Measurements from ENCODE around the gene AP3D1.

The AP3D1 gene

GRCh38 chr19:2122982-2123381 is 28.4 kb downstream of the AP3D1 start:
- Histone ChIP-seq H3K4me1 (ENCODE audit: insufficient read depth, poor library complexity, severe bottlenecking) (no peaks in the 10 kb centered on the region), H3K4me3 (ENCODE audit: severe bottlenecking) (no peak overlapping the region), H3K36me3 (ENCODE audit: low read depth) (peaks cover 78% of the 10 kb centered on the region), H3K9me3 (ENCODE audit: severe bottlenecking) (no peaks in the 10 kb centered on the region), H3K27me3 (ENCODE audit: insufficient read depth, poor library complexity, severe bottlenecking) (no peaks in the 10 kb centered on the region), H3K27ac (ENCODE audit: poor library complexity, severe bottlenecking) (no peak overlapping the region)
- no peak for TF ChIP-seq CTCF (IDR thresholded peaks at IDR 0.05; ENCODE audit: poor library complexity, severe bottlenecking)
- DNase-seq (ENCODE audit: low spot score) (no peak), ATAC-seq (ENCODE audit: low read depth) (no peak)

- no peaks in the 10 kb centered on the region for H3K4me1 ChIP-seq (ENCODE audit: insufficient read depth, poor library complexity, severe bottlenecking)
- no peak for TF ChIP-seq CTCF (IDR thresholded peaks at IDR 0.05; ENCODE audit: poor library complexity, severe bottlenecking)
- no peaks in the 10 kb centered on the region for H3K27me3 ChIP-seq (ENCODE audit: insufficient read depth, poor library complexity, severe bottlenecking)
- no peak for ATAC-seq (ENCODE audit: low read depth)
- no peak overlapping the region for H3K27ac ChIP-seq (ENCODE audit: poor library complexity, severe bottlenecking)
- H3K4me3 ChIP-seq (ENCODE audit: severe bottlenecking): no peak overlapping the region
- peaks cover 79% of the 10 kb centered on the region for H3K36me3 ChIP-seq (ENCODE audit: low read depth)
- no peaks in the 10 kb centered on the region for H3K9me3 ChIP-seq (ENCODE audit: severe bottlenecking)
- DNase-seq (ENCODE audit: low spot score): no peak
Measured at GRCh38 chr19:2122251-2122650, 29.1 kb downstream of the AP3D1 start.

- H3K4me1 ChIP-seq (ENCODE audit: insufficient read depth, poor library complexity, severe bottlenecking): no peaks in the 10 kb centered on the region
- ATAC-seq (ENCODE audit: low read depth) (no peak), DNase-seq (ENCODE audit: low spot score) (no peak)
- no peak for TF ChIP-seq CTCF (IDR thresholded peaks at IDR 0.05; ENCODE audit: poor library complexity, severe bottlenecking)
- no peaks in the 10 kb centered on the region for H3K27me3 ChIP-seq (ENCODE audit: insufficient read depth, poor library complexity, severe bottlenecking)
- no peaks in the 10 kb centered on the region for H3K9me3 ChIP-seq (ENCODE audit: severe bottlenecking)
- H3K27ac ChIP-seq (ENCODE audit: poor library complexity, severe bottlenecking): no peak overlapping the region
- H3K4me3 ChIP-seq (ENCODE audit: severe bottlenecking): no peak overlapping the region
- peaks cover 81% of the 10 kb centered on the region for H3K36me3 ChIP-seq (ENCODE audit: low read depth)
Measured at GRCh38 chr19:2121416-2122051, 29.8 kb downstream of the AP3D1 start.

DNA sequence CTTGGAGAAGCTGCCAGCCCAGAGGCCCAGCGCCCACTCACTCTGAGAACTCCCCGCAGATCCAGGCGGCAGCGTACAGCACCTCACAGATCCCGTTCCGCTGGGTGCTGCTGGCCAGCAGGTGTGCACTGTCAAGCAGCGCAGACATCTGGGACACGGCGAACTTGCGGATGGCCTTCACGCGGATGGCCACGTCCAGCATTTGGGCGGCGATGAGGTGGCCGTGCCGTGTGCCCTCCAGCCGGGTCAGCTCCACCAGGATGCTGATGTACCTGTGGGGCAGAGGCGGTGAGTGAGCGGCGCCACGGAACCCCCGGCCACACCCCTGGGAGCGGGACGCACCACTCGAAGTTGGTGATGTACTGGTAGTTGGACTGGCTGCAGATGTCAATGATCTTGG is 30.5 kb downstream of the AP3D1 start:
- TF ChIP-seq CTCF (IDR thresholded peaks at IDR 0.05; ENCODE audit: poor library complexity, severe bottlenecking): no peak
- peaks cover 81% of the 10 kb centered on the region for H3K36me3 ChIP-seq (ENCODE audit: low read depth)
- H3K9me3 ChIP-seq (ENCODE audit: severe bottlenecking): no peaks in the 10 kb centered on the region
- no peaks in the 10 kb centered on the region for H3K27me3 ChIP-seq (ENCODE audit: insufficient read depth, poor library complexity, severe bottlenecking)
- no peaks in the 10 kb centered on the region for H3K4me1 ChIP-seq (ENCODE audit: insufficient read depth, poor library complexity, severe bottlenecking)
- H3K4me3 ChIP-seq (ENCODE audit: severe bottlenecking): no peak overlapping the region
- DNase-seq (ENCODE audit: low spot score): no peak
- H3K27ac ChIP-seq (ENCODE audit: poor library complexity, severe bottlenecking): no peak overlapping the region
- ATAC-seq (ENCODE audit: low read depth): no peak

GRCh38 chr19:2119921-2120785 is 31.2 kb downstream of the AP3D1 start:
- no peak for TF ChIP-seq CTCF (IDR thresholded peaks at IDR 0.05; ENCODE audit: poor library complexity, severe bottlenecking)
- Histone ChIP-seq H3K4me1 (ENCODE audit: insufficient read depth, poor library complexity, severe bottlenecking) (no peaks in the 10 kb centered on the region), H3K27ac (ENCODE audit: poor library complexity, severe bottlenecking) (no peak overlapping the region), H3K4me3 (ENCODE audit: severe bottlenecking) (no peak overlapping the region), H3K36me3 (ENCODE audit: low read depth) (peaks cover 81% of the 10 kb centered on the region), H3K27me3 (ENCODE audit: insufficient read depth, poor library complexity, severe bottlenecking) (no peaks in the 10 kb centered on the region), H3K9me3 (ENCODE audit: severe bottlenecking) (no peaks in the 10 kb centered on the region)
- no peak for DNase-seq (ENCODE audit: low spot score)
- ATAC-seq (ENCODE audit: low read depth): no peak
